Ishikawa (cell line): ENCODE measurements around the gene JMJD7.

ENCODE experiments used
- CEBPB ChIP-seq: IDR thresholded peaks from 2 replicates; pipeline ENCODE4 v1.6.1; 2012
- EP300 ChIP-seq: IDR thresholded peaks from 2 replicates; pipeline ENCODE4 v1.6.1; 2012; ENCODE audit warnings: borderline replicate concordance
- FOXM1 ChIP-seq: IDR thresholded peaks from 2 replicates; pipeline ENCODE4 v1.6.1; 2012; ENCODE audit warnings: low read depth, borderline replicate concordance
- NFIC ChIP-seq: IDR thresholded peaks from 2 replicates; pipeline ENCODE4 v1.6.1; 2012
- RAD21 ChIP-seq: IDR thresholded peaks from 2 replicates; pipeline ENCODE4 v1.6.1; 2012; ENCODE audit warnings: low read depth
- TAF1 ChIP-seq: IDR thresholded peaks from 2 replicates; pipeline ENCODE4 v1.6.1; 2012; ENCODE audit warnings: low read depth, mild to moderate bottlenecking
- YY1 ChIP-seq: IDR thresholded peaks from 2 replicates; pipeline ENCODE4 v1.6.1; 2012; ENCODE audit warnings: low read depth
- ZBTB7A ChIP-seq: IDR thresholded peaks from 2 replicates; pipeline ENCODE4 v1.6.1; 2012; ENCODE audit warnings: low read depth
- TF ChIP-seq, protein P1 (sequence below): IDR thresholded peaks from 2 replicates; pipeline ENCODE4 v1.6.1; 2012
- TF ChIP-seq, protein P2 (sequence below): IDR thresholded peaks from 2 replicates; pipeline ENCODE4 v1.6.1; 2012
- TF ChIP-seq, protein P3 (sequence below): IDR thresholded peaks from 2 replicates; pipeline ENCODE4 v1.6.1; 2012; ENCODE audit warnings: low read depth, mild to moderate bottlenecking

DNA sequence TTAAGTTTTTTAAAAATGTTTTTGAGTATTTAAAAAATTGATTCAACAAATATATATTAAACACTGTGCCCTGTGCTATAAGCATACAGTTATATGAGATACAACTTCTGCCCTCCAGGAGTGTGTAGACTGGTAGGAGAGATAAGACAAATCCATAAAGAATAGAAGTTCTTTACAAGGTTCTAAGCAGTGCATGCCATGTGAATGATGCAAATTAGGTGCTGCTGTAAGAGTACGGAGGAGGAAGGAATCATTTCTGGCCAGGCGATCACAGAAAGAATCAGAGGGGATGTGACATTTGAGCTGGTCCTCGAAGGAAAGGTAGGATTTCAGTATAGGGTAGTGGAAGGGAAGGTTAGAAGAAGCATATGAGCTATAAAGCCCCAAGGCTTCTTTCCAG is 39.6 kb upstream of the JMJD7 start:
- TF ChIP-seq TAF1 (no peak), YY1 (no peak), FOXM1 (no peak), EP300 (no peak), CEBPB (no peak), RAD21 (no peak), ZBTB7A (no peak), NFIC (no peak)
- TF ChIP-seq, protein P1, sequence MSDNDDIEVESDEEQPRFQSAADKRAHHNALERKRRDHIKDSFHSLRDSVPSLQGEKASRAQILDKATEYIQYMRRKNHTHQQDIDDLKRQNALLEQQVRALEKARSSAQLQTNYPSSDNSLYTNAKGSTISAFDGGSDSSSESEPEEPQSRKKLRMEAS, result no peak
- TF ChIP-seq, protein P2, sequence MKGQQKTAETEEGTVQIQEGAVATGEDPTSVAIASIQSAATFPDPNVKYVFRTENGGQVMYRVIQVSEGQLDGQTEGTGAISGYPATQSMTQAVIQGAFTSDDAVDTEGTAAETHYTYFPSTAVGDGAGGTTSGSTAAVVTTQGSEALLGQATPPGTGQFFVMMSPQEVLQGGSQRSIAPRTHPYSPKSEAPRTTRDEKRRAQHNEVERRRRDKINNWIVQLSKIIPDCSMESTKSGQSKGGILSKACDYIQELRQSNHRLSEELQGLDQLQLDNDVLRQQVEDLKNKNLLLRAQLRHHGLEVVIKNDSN, result no peak
- TF ChIP-seq, protein P3, sequence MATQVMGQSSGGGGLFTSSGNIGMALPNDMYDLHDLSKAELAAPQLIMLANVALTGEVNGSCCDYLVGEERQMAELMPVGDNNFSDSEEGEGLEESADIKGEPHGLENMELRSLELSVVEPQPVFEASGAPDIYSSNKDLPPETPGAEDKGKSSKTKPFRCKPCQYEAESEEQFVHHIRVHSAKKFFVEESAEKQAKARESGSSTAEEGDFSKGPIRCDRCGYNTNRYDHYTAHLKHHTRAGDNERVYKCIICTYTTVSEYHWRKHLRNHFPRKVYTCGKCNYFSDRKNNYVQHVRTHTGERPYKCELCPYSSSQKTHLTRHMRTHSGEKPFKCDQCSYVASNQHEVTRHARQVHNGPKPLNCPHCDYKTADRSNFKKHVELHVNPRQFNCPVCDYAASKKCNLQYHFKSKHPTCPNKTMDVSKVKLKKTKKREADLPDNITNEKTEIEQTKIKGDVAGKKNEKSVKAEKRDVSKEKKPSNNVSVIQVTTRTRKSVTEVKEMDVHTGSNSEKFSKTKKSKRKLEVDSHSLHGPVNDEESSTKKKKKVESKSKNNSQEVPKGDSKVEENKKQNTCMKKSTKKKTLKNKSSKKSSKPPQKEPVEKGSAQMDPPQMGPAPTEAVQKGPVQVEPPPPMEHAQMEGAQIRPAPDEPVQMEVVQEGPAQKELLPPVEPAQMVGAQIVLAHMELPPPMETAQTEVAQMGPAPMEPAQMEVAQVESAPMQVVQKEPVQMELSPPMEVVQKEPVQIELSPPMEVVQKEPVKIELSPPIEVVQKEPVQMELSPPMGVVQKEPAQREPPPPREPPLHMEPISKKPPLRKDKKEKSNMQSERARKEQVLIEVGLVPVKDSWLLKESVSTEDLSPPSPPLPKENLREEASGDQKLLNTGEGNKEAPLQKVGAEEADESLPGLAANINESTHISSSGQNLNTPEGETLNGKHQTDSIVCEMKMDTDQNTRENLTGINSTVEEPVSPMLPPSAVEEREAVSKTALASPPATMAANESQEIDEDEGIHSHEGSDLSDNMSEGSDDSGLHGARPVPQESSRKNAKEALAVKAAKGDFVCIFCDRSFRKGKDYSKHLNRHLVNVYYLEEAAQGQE, result no peak
